Cardiac muscle cell (in vitro differentiated cells and primary cell): ENCODE measurements around the gene NUTF2. TPM values are rescaled to one million over a fixed set of nuclear protein-coding genes. Genes with fewer than 3 reads are reported as not detected.

Experiments
- DNase-seq, 2 donors: peaks; one replicate each; pipeline versions ENCODE4 v3.0.0 to v3.0.0-alpha.2; 2010 to 2017; ENCODE audit warnings: low read depth in 1 of 2, low spot score in 1 of 2
- H3K27ac ChIP-seq: fragments of 200-600 bp; sonication (generic); 2 replicates; pipeline ENCODE4 v1.5.1; 2016
- H3K27me3 ChIP-seq: fragments of 200-600 bp; sonication (generic); 2 replicates; pipeline ENCODE4 v1.6.0; 2016; ENCODE audit warnings: control low read depth
- H3K36me3 ChIP-seq: fragments of 200-600 bp; sonication (generic); 2 replicates; pipeline ENCODE4 v1.5.1; 2016; ENCODE audit warnings: control low read depth
- H3K4me1 ChIP-seq: fragments of 200-600 bp; sonication (generic); 2 replicates; pipeline ENCODE4 v1.8.1; 2017; ENCODE audit warnings: low read depth, mild to moderate bottlenecking, mixed run types
- H3K4me3 ChIP-seq: fragments of 200-600 bp; sonication (generic); 2 replicates; pipeline ENCODE4 v1.5.1; 2016; ENCODE audit warnings: mild to moderate bottlenecking
- H3K9me3 ChIP-seq: fragments of 200-600 bp; sonication (generic); 2 replicates; pipeline ENCODE4 v1.5.1; 2017; ENCODE audit warnings: low read depth, mild to moderate bottlenecking, control low read depth
- polyA plus RNA-seq: library from polyadenylated mRNA; unstranded; fragments of >200 nt; fragmentation: Nextera tagmentation; extraction: Ambion mirVana; gene quantifications from 2 replicates; pipeline ENCODE4 v1.2.1, GENCODE V29; 2016
- total RNA-seq: library from RNA; depleted of rRNA; stranded (reverse); fragments of >200 nt; gene quantifications from 2 replicates; pipeline ENCODE4 v1.2.3, GENCODE V29; 2016
- TF ChIP-seq, protein P1 (sequence below): IDR thresholded peaks from 2 replicates; pipeline ENCODE4 v1.5.1; 2012; ENCODE audit warnings: low read depth, mild to moderate bottlenecking, low read length

NUTF2 gene
- total and polyA plus RNA-seq, 2 experiments from 2014 or later: 77.6 to 235 TPM

- H3K9me3 ChIP-seq: no peaks in the 10 kb centered on the region
- peak overlapping the region; percentile 72 for H3K4me3 ChIP-seq
- TF ChIP-seq, protein P1, sequence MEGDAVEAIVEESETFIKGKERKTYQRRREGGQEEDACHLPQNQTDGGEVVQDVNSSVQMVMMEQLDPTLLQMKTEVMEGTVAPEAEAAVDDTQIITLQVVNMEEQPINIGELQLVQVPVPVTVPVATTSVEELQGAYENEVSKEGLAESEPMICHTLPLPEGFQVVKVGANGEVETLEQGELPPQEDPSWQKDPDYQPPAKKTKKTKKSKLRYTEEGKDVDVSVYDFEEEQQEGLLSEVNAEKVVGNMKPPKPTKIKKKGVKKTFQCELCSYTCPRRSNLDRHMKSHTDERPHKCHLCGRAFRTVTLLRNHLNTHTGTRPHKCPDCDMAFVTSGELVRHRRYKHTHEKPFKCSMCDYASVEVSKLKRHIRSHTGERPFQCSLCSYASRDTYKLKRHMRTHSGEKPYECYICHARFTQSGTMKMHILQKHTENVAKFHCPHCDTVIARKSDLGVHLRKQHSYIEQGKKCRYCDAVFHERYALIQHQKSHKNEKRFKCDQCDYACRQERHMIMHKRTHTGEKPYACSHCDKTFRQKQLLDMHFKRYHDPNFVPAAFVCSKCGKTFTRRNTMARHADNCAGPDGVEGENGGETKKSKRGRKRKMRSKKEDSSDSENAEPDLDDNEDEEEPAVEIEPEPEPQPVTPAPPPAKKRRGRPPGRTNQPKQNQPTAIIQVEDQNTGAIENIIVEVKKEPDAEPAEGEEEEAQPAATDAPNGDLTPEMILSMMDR: no peak
- no peaks in the 10 kb centered on the region for H3K27me3 ChIP-seq
- H3K27ac ChIP-seq: peak overlapping the region; percentile 96
- no peak for DNase-seq
- H3K36me3 ChIP-seq: no peaks in the 10 kb centered on the region
- peaks cover 33% of the 10 kb centered on the region for H3K4me1 ChIP-seq
These were observed 1.3 kb upstream of the NUTF2 start for GRCh38 chr16:67845291-67846062.

DNA sequence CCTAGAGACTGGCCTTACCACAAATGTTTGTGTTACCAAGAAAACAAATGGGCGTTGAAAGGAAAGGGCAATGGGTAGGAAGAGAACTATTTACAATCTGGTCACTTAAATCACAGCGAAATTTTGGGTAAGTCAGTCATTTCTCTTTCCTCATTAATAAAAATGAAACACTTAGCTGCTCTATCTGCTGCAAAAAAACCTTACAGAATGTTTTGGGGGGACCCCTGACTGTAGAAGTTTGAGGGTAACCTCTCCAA lies 742 bp upstream of the NUTF2 start:
- Histone ChIP-seq H3K27ac (peak overlapping the region; percentile 96), H3K4me3 (peak overlapping the region; percentile 72), H3K4me1 (peaks cover 33% of the 10 kb centered on the region), H3K9me3 (no peaks in the 10 kb centered on the region), H3K27me3 (no peaks in the 10 kb centered on the region), H3K36me3 (no peaks in the 10 kb centered on the region)
- TF ChIP-seq, protein P1: no peak
- no peak for DNase-seq

GRCh38 chr16:67847064-67847861 lies 530 bp downstream of the NUTF2 start, which contains the start of gene CENPT:
Gene CENPT (minus strand): TSS chr16:67847693. CDS start chr16:67833859, 13,834 bp downstream.
- H3K27ac ChIP-seq: peak within 1 kb of the TSS; percentile 96
- TF ChIP-seq, protein P1: no peak
- H3K27me3 ChIP-seq: no peaks in the 10 kb centered on the region
- no peaks in the 10 kb centered on the region for H3K36me3 ChIP-seq
- H3K4me3 ChIP-seq: peak within 1 kb of the TSS; percentile 72
- no peaks in the 10 kb centered on the region for H3K9me3 ChIP-seq
- H3K4me1 ChIP-seq: peaks cover 33% of the 10 kb centered on the region
- DNase-seq: peak; percentile 35 to 40

GRCh38 chr16:67848118-67848517 lies 1.4 kb downstream of the NUTF2 start:
- Histone ChIP-seq H3K27ac (peak overlapping the region; percentile 96), H3K4me3 (peak overlapping the region; percentile 72), H3K9me3 (no peaks in the 10 kb centered on the region), H3K4me1 (peaks cover 33% of the 10 kb centered on the region), H3K36me3 (no peaks in the 10 kb centered on the region), H3K27me3 (no peaks in the 10 kb centered on the region)
- no peak for DNase-seq
- TF ChIP-seq, protein P1: no peak

- TF ChIP-seq, protein P1: no peak
- no peaks in the 10 kb centered on the region for H3K27me3 ChIP-seq
- no peak for DNase-seq
- H3K27ac ChIP-seq: no peak overlapping the region
- no peaks in the 10 kb centered on the region for H3K36me3 ChIP-seq
- peaks cover 5% of the 10 kb centered on the region for H3K4me1 ChIP-seq
- H3K9me3 ChIP-seq: no peaks in the 10 kb centered on the region
- no peak overlapping the region for H3K4me3 ChIP-seq
These were observed 6.9 kb downstream of the NUTF2 start for GRCh38 chr16:67853670-67854069.
